ENCODE results near the gene MPPED2. TPM values are rescaled to one million over a fixed set of nuclear protein-coding genes. Genes with fewer than 3 reads are reported as not detected.

MPPED2 gene
- total RNA-seq, 6 experiments from 2014 or later, result 0.12 to 1.8 (median 0.75) TPM

DNA sequence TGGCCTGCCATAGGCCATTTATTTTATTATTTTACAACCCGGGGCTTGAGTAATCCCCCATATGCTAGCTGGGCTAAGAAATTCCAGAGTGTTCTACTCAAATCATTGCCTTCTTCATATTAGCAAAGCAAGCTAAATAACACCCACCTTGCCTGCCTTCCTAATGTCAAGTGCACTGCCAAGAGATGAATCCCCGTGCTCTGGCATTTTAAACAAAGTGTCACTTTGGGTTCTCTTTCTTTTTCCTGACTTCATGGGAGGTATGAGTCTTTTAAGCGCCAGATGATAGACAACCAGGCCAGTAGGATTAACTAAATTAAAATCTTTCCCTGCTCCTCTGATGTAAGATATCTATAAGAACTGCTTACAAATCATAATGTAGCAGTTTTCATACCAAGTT is 4.5 kb downstream of the MPPED2 start:
- Histone ChIP-seq H3K4me1 (peaks cover 0 to 6% (median 0%) of the 10 kb centered on the region in 4 donors), H3K4me3 (no peak overlapping the region), H3K27ac (no peak overlapping the region), H3K27me3 (no peaks in the 10 kb centered on the region), H3K36me3 (no peaks in the 10 kb centered on the region), H3K9me3 (no peaks in the 10 kb centered on the region)
- DNase-seq, result no peak
- intact Hi-C loops (cut with DNase I), result no loop called here
- WGBS (ENCODE audit: insufficient coverage, low coverage, low lambda C conversion rate, missing lambda C conversion rate), result 72% methylated on average over 3 of the region's 3 CpGs
- TF ChIP-seq POLR2A (IDR thresholded peaks at IDR 0.05), result no peak
- TF ChIP-seq, protein P1, sequence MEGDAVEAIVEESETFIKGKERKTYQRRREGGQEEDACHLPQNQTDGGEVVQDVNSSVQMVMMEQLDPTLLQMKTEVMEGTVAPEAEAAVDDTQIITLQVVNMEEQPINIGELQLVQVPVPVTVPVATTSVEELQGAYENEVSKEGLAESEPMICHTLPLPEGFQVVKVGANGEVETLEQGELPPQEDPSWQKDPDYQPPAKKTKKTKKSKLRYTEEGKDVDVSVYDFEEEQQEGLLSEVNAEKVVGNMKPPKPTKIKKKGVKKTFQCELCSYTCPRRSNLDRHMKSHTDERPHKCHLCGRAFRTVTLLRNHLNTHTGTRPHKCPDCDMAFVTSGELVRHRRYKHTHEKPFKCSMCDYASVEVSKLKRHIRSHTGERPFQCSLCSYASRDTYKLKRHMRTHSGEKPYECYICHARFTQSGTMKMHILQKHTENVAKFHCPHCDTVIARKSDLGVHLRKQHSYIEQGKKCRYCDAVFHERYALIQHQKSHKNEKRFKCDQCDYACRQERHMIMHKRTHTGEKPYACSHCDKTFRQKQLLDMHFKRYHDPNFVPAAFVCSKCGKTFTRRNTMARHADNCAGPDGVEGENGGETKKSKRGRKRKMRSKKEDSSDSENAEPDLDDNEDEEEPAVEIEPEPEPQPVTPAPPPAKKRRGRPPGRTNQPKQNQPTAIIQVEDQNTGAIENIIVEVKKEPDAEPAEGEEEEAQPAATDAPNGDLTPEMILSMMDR (IDR thresholded peaks at IDR 0.05), result no peak
- ATAC-seq, result no peak

DNA sequence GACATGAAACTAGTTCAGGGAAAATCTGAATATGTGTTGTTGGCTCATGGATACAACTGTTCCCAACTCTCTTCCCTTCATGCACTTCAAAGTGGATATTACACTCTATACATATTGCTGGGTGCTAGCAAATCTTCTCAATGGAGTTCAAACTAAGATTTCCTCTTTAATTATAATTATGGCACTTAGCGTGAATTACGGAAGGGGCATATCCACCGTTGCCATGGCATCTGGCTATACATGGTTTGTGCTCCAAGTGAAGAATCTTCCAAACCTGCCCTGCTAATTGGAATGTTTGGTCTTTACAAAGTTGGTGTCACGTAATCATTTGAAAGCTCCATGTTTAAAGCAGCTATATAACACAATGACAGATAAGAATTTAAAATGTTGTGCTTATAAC is 5.6 kb downstream of the MPPED2 start:
- WGBS (ENCODE audit: insufficient coverage, low coverage, low lambda C conversion rate, missing lambda C conversion rate), result 77% methylated on average over 4 of the region's 4 CpGs
- no peak for DNase-seq
- Histone ChIP-seq H3K9me3 (no peaks in the 10 kb centered on the region), H3K4me3 (no peak overlapping the region), H3K4me1 (peaks cover 0 to 6% (median 0%) of the 10 kb centered on the region in 4 donors), H3K27ac (no peak overlapping the region), H3K27me3 (no peaks in the 10 kb centered on the region), H3K36me3 (no peaks in the 10 kb centered on the region)
- TF ChIP-seq, protein P1 (IDR thresholded peaks at IDR 0.05), result no peak
- no peak for TF ChIP-seq POLR2A (IDR thresholded peaks at IDR 0.05)
- intact Hi-C loops (cut with DNase I), result no loop called here
- no peak for ATAC-seq

DNA sequence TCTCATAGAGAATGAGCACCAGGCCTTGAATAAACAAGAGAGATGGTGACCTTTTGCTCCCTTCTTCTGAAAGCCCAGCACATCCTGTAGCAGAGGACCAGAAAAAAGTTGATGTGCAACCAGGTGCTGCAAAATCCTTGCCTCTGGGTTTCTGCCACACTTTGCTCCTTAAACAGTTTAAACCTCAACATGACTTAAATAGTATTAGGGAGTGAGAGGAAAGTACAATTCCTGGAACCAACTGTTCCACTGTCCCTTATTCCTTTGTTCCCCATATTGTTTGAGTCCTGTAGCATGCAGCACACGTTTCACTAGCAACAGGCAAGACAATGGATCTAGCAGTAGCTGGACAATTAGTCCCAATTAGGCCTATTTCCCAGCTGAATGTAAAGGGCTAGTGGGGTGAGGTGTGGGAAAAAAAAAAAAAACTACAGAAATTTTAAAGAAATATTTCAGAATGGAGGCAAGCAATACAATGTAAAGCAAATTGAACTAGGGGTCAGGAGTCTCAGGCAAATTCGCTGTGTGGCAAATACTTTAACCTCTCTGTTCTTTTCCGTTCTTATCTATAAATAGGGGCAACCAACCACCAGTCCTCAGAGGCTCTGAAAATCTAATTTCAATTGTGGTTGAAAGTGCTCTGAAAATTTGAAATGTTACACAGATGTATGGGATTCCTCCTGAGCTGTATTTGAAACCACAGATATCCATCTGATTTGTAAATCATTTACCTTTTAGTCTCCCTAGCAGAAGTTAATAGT is 6.6 kb downstream of the MPPED2 start:
- Histone ChIP-seq H3K27ac (no peak overlapping the region), H3K27me3 (no peaks in the 10 kb centered on the region), H3K4me1 (peaks cover 0 to 2% (median 0%) of the 10 kb centered on the region in 4 donors), H3K36me3 (no peaks in the 10 kb centered on the region), H3K9me3 (no peaks in the 10 kb centered on the region), H3K4me3 (no peak overlapping the region)
- TF ChIP-seq, protein P1 (IDR thresholded peaks at IDR 0.05), result no peak
- TF ChIP-seq POLR2A (IDR thresholded peaks at IDR 0.05), result no peak
- DNase-seq, result no peak
- ATAC-seq, result no peak
- intact Hi-C loops (cut with DNase I), result no loop called here
- 73% methylated on average over 3 of the region's 3 CpGs for WGBS (ENCODE audit: insufficient coverage, low coverage, low lambda C conversion rate, missing lambda C conversion rate)

DNA sequence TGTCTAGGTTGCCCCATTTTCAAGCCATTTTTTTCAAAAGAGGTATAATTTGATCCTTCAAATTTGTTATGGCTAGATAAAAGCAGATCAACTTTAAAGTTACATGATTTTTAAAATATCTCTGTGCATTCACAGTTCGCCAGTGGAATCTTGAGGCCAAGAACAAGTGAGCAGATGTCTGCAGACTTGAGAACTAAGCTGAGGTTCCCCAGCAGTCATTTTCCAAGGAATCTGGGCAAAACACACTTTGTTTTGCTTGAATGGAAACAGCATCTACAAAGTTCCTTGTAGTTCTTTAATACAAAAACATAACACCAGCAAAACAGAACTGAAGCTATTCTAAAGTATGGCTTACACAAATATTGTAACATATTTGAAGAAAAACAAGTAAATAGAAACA is 7.7 kb downstream of the MPPED2 start:
- Histone ChIP-seq H3K27me3 (no peaks in the 10 kb centered on the region), H3K4me1 (no peaks in the 10 kb centered on the region), H3K9me3 (no peaks in the 10 kb centered on the region), H3K4me3 (no peak overlapping the region), H3K36me3 (no peaks in the 10 kb centered on the region), H3K27ac (no peak overlapping the region)
- TF ChIP-seq, protein P1 (IDR thresholded peaks at IDR 0.05), result no peak
- TF ChIP-seq POLR2A (IDR thresholded peaks at IDR 0.05), result no peak
- ATAC-seq, result no peak
- WGBS (ENCODE audit: insufficient coverage, low coverage, low lambda C conversion rate, missing lambda C conversion rate), result 100% methylated on average over 1 of the region's 1 CpG
- no peak for DNase-seq
- intact Hi-C loops (cut with DNase I), result no loop called here
